Activated T-helper 1 cell treated with anti-CD3 and anti-CD28 coated beads, Interleukin-12 subunit alpha, Interleukin-12 subunit beta, Interleukin-2, Interleukin-4 antibody, amounts not matched to agents 30 ng/mL and 10 ng/mL and 1 ng/mL, durations not matched to agents 14 hours and 24 hours and 36 hours (primary cell): Measurements from ENCODE around the gene NCAPG2. TPM values are rescaled to one million over a fixed set of nuclear protein-coding genes. Genes with fewer than 3 reads are reported as not detected.

Experiments
- DNase-seq: peaks from one replicate; pipeline ENCODE4 v3.0.0; 2021; ENCODE audit warnings: low spot score
- H3K27ac Mint-ChIP-seq: one replicate; pipeline ENCODE4 v1.8.0; 2021; ENCODE audit warnings: mild to moderate bottlenecking, mixed read lengths
- H3K27me3 Mint-ChIP-seq: one replicate; pipeline ENCODE4 v1.8.0; 2022; ENCODE audit warnings: mild to moderate bottlenecking, moderate library complexity, mixed read lengths; ENCODE audit not compliant: insufficient read depth
- H3K36me3 Mint-ChIP-seq: one replicate; pipeline ENCODE4 v1.8.0; 2021; ENCODE audit warnings: low read depth, mixed read lengths
- H3K4me1 Mint-ChIP-seq: one replicate; pipeline ENCODE4 v1.8.0; 2021; ENCODE audit warnings: low read depth, mixed read lengths
- H3K4me3 Mint-ChIP-seq: one replicate; pipeline ENCODE4 v1.8.0; 2021; ENCODE audit warnings: mild to moderate bottlenecking, moderate library complexity, mixed read lengths
- H3K9me3 Mint-ChIP-seq: one replicate; pipeline ENCODE4 v1.8.0; 2021; ENCODE audit warnings: mixed read lengths
- intact Hi-C: fragments of 100-400 bp; cut with micrococcal nuclease; formaldehyde crosslinking; loops from one replicate; pipeline ENCODE4 v1.15.1; 2024
- total RNA-seq: library from RNA; stranded (reverse); gene quantifications from 2 replicates; pipeline ENCODE4 v1.2.3, GENCODE V29; 2022

NCAPG2 gene
- total RNA-seq, 1 donor from 2014 or later = 76.5 TPM

DNA sequence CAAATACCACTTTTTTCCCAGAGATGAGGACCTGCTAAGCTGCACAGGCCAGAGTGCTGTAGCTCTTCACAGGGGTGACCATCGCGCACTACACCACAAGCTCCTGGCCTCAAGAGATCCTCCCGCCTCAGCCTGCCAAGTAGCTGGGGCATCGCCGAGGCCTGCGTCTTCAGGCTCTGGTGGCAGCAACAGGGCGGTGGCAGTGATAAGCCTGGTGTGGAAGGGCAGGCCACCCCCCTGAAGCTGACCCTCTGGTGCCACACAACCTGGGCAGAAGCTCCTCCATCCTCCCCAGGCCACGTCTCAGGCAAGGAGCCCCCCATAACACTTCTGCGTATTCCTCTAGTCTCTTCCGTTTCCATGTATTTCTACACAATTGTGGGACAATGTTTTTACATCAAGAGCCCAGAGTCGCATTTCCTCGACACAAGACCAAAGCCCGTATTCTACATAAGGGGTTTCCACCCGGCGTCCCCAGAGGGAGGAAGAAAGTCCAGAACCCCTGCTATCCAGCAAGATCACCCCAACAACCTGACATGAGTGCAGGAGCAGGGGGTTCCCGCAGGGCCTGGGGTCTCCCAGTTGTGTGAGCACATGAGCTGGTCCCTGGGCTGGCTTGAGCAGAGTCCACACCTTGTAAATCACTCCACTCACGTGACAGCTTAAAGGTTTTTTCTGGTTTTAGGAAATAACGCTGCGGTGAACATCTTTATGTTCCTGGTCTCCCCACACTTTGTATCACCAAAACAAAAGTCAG lies 37.6 kb upstream of the NCAPG2 start:
- no peaks in the 10 kb centered on the region for H3K9me3 Mint-ChIP-seq
- peaks cover 53% of the 10 kb centered on the region for H3K36me3 Mint-ChIP-seq
- H3K4me1 Mint-ChIP-seq = no peaks in the 10 kb centered on the region
- no peak for DNase-seq
- no peak overlapping the region for H3K27ac Mint-ChIP-seq
- H3K4me3 Mint-ChIP-seq = no peak overlapping the region
- intact Hi-C loops = no loop called here
- H3K27me3 Mint-ChIP-seq = no peaks in the 10 kb centered on the region

DNA sequence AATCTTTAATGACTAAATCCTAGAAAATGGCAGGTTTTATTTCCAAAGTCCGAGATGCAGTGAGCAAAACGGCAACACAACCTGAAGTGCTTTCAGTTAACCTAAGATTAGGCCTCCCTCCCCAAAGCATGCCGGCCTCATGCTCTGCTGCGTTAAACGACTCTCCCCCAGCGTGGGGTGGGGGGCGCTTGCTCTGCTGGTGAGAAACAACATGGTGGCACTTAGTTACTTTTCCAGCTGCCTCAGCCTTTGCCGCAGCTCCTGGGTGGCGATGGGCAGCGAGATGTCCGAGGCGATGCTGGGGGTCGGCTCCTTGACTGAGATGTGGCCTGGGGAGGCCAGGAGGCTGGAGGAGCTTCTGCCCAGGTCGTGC lies 36.7 kb upstream of the NCAPG2 start:
- peaks cover 56% of the 10 kb centered on the region for H3K36me3 Mint-ChIP-seq
- H3K27ac Mint-ChIP-seq = no peak overlapping the region

GRCh38 chr7:158740657-158741293 lies 36.2 kb upstream of the NCAPG2 start:
- intact Hi-C loops = no loop called here
- H3K9me3 Mint-ChIP-seq = no peaks in the 10 kb centered on the region
- no peaks in the 10 kb centered on the region for H3K4me1 Mint-ChIP-seq
- no peaks in the 10 kb centered on the region for H3K27me3 Mint-ChIP-seq
- DNase-seq = no peak
- peaks cover 58% of the 10 kb centered on the region for H3K36me3 Mint-ChIP-seq
- H3K4me3 Mint-ChIP-seq = no peak overlapping the region
- no peak overlapping the region for H3K27ac Mint-ChIP-seq

More for the DNA sequence above, 36.7 kb upstream of the NCAPG2 start:
- DNase-seq = no peak
- no peak overlapping the region for H3K4me3 Mint-ChIP-seq
- no peaks in the 10 kb centered on the region for H3K9me3 Mint-ChIP-seq
- H3K27me3 Mint-ChIP-seq = no peaks in the 10 kb centered on the region
- intact Hi-C loops = no loop called here
- no peaks in the 10 kb centered on the region for H3K4me1 Mint-ChIP-seq

DNA sequence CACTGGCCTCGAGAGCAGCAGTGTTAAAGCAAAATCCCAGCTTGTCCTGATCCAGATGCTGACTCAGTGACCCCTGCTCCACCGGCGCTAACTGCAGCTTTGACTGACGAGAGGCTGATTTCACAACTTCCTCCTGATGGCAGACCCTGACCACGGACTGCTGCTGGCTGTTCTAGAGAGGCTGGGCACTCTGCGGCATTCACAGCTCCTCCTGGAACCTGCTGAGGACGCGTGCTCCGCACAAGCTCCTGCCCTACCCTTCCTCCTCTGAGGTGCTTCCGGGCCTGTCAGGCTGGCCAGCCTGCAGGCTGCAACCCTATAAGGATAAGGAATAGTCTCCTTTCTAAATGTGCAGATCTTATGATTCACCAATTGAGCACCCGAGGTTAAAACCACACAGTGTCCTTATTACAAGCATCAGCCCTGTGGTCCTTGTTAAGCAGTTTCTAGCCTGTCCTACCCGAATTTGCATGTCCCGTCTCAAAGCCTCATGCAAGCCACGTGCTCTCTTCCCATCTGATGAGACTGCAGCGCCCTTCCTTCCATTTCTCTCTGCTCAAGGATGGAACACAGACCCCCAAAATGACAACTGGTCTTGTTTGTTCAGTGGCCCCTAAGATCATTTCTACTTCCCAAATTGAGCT lies 35.5 kb upstream of the NCAPG2 start:
- Mint-ChIP-seq H3K9me3 (no peaks in the 10 kb centered on the region), H3K4me3 (no peak overlapping the region), H3K27me3 (no peaks in the 10 kb centered on the region), H3K36me3 (peaks cover 57% of the 10 kb centered on the region), H3K4me1 (no peaks in the 10 kb centered on the region), H3K27ac (no peak overlapping the region)
- no peak for DNase-seq
- intact Hi-C loops = no loop called here

- intact Hi-C loops = no loop called here
- no peak overlapping the region for H3K27ac Mint-ChIP-seq
- no peaks in the 10 kb centered on the region for H3K4me1 Mint-ChIP-seq
- H3K9me3 Mint-ChIP-seq = no peaks in the 10 kb centered on the region
- no peak overlapping the region for H3K4me3 Mint-ChIP-seq
- peaks cover 61% of the 10 kb centered on the region for H3K36me3 Mint-ChIP-seq
- DNase-seq = no peak
- H3K27me3 Mint-ChIP-seq = no peaks in the 10 kb centered on the region
Observed at GRCh38 chr7:158738841-158739240, 34.2 kb upstream of the NCAPG2 start.

- intact Hi-C loops = no loop called here
- Mint-ChIP-seq H3K9me3 (no peaks in the 10 kb centered on the region), H3K36me3 (peaks cover 54% of the 10 kb centered on the region), H3K27ac (no peak overlapping the region), H3K27me3 (no peaks in the 10 kb centered on the region), H3K4me3 (no peak overlapping the region), H3K4me1 (no peaks in the 10 kb centered on the region)
- DNase-seq = no peak
Observed at GRCh38 chr7:158737064-158737695, 32.6 kb upstream of the NCAPG2 start.

DNA sequence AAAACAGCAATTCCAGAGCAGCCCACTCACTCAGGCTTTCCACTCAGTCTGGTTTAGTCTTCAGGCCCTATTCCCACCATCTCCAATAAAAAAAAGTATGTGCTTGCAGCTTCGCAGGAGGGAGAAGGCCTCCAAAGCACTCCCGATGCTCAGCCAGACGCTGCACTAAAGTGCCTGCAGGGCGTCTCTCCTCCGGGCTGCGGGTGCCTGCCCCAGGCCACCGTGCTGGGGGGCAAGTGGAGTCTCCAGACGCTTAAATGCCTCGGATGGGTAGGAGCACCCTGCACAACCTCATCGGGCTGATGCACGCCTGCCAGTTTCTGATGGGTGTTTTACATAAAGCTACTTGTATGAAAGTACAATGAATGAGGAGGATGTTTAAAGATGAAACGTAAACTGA lies 31.3 kb upstream of the NCAPG2 start:
- no peak for DNase-seq
- Mint-ChIP-seq H3K4me3 (no peak overlapping the region), H3K36me3 (peaks cover 53% of the 10 kb centered on the region), H3K27me3 (no peaks in the 10 kb centered on the region), H3K4me1 (no peaks in the 10 kb centered on the region), H3K9me3 (no peaks in the 10 kb centered on the region), H3K27ac (no peak overlapping the region)
- intact Hi-C loops = no loop called here

GRCh38 chr7:158734861-158735260 lies 30.3 kb upstream of the NCAPG2 start:
- Mint-ChIP-seq H3K4me3 (no peak overlapping the region), H3K4me1 (peaks cover 5% of the 10 kb centered on the region), H3K27ac (no peak overlapping the region), H3K36me3 (peaks cover 50% of the 10 kb centered on the region), H3K9me3 (no peaks in the 10 kb centered on the region), H3K27me3 (no peaks in the 10 kb centered on the region)
- no peak for DNase-seq
- intact Hi-C loops = no loop called here

- no peak for DNase-seq
- intact Hi-C loops = no loop called here
- H3K4me3 Mint-ChIP-seq = no peak overlapping the region
Observed at GRCh38 chr7:158733775-158734494, 29.3 kb upstream of the NCAPG2 start.

DNA sequence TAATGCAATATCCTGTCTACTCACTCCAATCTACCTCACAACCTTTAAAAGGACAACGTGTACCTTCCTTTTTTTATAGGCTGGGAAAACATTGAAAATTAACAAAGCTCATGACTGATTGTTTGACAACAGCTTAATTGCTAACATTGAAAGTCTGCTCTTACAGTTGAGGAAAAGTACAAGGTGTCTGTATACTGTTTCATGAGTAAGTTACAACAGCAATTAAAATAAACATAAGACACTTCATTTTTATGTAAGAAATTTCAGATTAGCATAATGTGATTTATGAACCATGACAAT lies 28.6 kb upstream of the NCAPG2 start:
- H3K9me3 Mint-ChIP-seq = no peaks in the 10 kb centered on the region
- intact Hi-C loops = no loop called here
- peaks cover 5% of the 10 kb centered on the region for H3K4me1 Mint-ChIP-seq
- no peak overlapping the region for H3K27ac Mint-ChIP-seq
- no peak for DNase-seq
- H3K4me3 Mint-ChIP-seq = no peak overlapping the region
- H3K36me3 Mint-ChIP-seq = peaks cover 44% of the 10 kb centered on the region
- no peaks in the 10 kb centered on the region for H3K27me3 Mint-ChIP-seq

More at GRCh38 chr7:158733775-158734494, 29.3 kb upstream of the NCAPG2 start:
- H3K4me1 Mint-ChIP-seq = peaks cover 5% of the 10 kb centered on the region
- H3K27ac Mint-ChIP-seq = no peak overlapping the region
- H3K27me3 Mint-ChIP-seq = no peaks in the 10 kb centered on the region
- H3K9me3 Mint-ChIP-seq = no peaks in the 10 kb centered on the region
- H3K36me3 Mint-ChIP-seq = peaks cover 50% of the 10 kb centered on the region

DNA sequence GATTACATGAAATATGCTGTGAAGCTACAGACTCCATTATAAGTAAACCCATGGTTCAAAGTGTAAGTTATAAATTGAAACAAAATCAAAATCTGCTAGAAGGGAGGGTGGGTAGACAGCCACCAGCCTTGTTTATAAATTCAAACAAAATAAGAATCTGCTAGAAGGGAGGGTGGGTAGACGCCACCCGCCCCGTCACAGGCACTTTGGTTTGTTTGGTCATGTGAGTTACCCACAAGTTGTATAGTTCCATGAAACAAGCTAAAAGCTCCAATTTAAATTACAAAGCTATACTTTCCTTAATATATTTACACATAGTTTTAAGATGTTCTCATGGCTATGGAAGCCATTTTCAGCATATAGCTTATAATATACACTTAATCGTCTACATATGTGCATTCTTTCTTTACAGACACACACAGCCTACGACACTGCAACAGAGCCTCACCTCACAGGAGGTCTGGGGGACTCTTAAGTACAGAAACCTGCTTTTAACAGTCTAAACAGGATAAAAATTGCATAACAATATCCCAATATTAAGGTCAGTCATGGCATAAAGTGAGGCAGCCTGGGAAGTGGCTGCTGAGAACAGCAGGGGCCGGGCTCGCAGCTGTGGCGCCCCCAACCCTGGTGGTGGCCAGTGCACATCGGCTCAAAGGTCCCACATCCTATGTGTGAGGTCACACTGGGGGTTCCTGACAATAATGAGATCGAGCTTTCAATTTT lies 28.1 kb upstream of the NCAPG2 start:
- peaks cover 43% of the 10 kb centered on the region for H3K36me3 Mint-ChIP-seq
- H3K4me1 Mint-ChIP-seq = peaks cover 5% of the 10 kb centered on the region
- no peak overlapping the region for H3K27ac Mint-ChIP-seq
- no peaks in the 10 kb centered on the region for H3K27me3 Mint-ChIP-seq
- DNase-seq = no peak
- H3K4me3 Mint-ChIP-seq = no peak overlapping the region
- no peaks in the 10 kb centered on the region for H3K9me3 Mint-ChIP-seq
- intact Hi-C loops = no loop called here

DNA sequence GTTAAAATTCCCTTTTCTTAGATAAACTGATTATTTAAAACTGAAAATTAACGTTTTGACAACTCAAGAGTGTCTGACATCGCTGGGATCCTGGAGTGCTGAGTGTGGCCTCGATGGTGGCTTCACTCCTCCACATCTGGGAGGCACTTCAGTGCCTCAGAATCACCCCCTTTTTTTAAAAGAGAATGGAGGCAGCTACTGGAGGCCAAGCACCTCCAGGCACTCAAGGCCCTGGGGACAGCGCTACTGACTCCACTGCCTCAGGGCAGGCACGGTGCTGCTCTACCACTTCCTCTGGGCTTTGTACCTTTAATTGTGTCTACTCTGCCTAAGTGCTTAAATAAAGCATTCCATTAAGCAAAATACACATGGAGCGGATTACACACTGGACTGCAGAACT lies 27.2 kb upstream of the NCAPG2 start:
- Mint-ChIP-seq H3K9me3 (no peaks in the 10 kb centered on the region), H3K36me3 (peaks cover 35% of the 10 kb centered on the region), H3K27ac (no peak overlapping the region), H3K4me3 (no peak overlapping the region), H3K4me1 (peaks cover 5% of the 10 kb centered on the region), H3K27me3 (no peaks in the 10 kb centered on the region)
- intact Hi-C loops = no loop called here
- DNase-seq = no peak
